ENCODE results near the gene CRTAC1. TPM values are rescaled to one million over a fixed set of nuclear protein-coding genes. Genes with fewer than 3 reads are reported as not detected.
A peak's percentile ranks its signal among the peaks of the same experiment; 100 is the strongest.

CRTAC1 gene
- total and polyA plus RNA-seq, 2 donors (not counting 3 experiments of a cell fraction or from before 2014, with no cell fraction given): 1.4 to 3.0 TPM

DNA sequence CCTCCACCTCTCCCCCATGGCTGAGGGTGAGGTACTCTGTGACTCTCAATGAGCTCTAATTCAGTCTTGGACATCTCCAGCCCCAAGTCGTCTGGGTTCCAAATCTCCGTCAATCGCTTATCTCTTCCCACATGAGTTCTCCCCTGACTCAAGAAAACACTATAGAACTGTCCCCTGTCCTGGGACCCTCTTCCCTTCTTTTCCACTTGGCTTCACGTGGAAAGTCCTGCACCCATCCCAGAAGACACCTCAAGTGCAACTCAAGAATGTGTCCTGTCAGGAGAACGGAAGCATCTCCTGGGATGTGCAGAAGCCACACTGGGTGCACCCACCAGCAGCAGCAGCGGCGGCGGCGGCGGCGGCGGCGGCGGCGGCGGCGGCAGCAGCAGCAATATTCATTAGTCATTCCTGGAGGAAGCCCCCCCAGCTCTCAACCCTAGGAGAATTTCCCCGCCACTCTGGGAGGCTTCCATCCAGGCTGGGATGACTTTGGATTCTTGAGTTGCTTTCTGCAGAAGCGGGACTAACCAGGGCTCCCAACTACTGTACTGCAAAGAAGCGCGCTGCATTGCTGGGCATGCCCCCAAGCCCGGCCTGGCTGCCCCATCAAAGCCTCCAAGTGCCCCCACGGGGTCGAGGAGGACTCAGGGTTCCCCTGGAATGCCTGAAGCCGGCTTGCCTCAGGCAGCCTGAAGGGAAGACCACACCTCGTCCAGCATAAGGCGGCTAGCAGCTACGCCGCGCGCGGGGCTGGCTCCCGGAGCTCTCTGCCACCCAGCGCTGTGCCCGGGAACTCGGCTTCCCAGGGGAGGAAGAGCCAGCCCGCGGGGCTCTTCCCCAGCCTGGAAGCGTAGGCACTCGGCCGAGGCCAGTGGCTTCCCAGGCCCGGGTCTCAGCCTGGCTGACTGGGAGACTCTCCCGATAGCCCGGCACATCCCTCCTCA, 1.0 kb downstream of the CRTAC1 start:
- no TSS peak for BruUV-seq (replicated peaks)
- Histone ChIP-seq H2AFZ (ENCODE audit: low read depth, low read length) (no peak overlapping the region), H3K27me3 (ENCODE audit: control insufficient read depth in 2 of 2, insufficient read depth in 2 of 2, low read length in 2 of 2) (peaks cover 45 to 53% of the 10 kb centered on the region in 2 experiments), H3K36me3 (ENCODE audit: control insufficient read depth in 2 of 2, extremely low read depth in 1 of 2, insufficient read depth in 2 of 2, low read length in 2 of 2) (no peaks in the 10 kb centered on the region), H3K9me3 (replicated peaks; ENCODE audit: control insufficient read depth, insufficient read depth, low read length) (no peaks in the 10 kb centered on the region), H3K4me3 (replicated peaks in 1 of 3; ENCODE audit: insufficient read depth in 1 of 3, low read depth in 1 of 3, low read length in 3 of 3) (no peak overlapping the region), H3K9ac (replicated peaks; ENCODE audit: extremely low read depth, insufficient read depth, low read length) (no peak overlapping the region), H3K9me1 (replicated peaks; ENCODE audit: control insufficient read depth, extremely low read depth, insufficient read depth, low read length) (no peaks in the 10 kb centered on the region), H3K4me2 (ENCODE audit: insufficient read depth, low read length) (no peak overlapping the region), H3K27ac (ENCODE audit: insufficient read depth, low read depth, low read length) (no peak overlapping the region), H4K20me1 (replicated peaks; ENCODE audit: control insufficient read depth, extremely low read depth, insufficient read depth, low read length) (no peaks in the 10 kb centered on the region), H3K4me1 (ENCODE audit: control insufficient read depth, extremely low read depth, insufficient read depth, low read length) (no peaks in the 10 kb centered on the region), H3K79me2 (ENCODE audit: control insufficient read depth, insufficient read depth, low read length) (no peaks in the 10 kb centered on the region)
- no peak for TF ChIP-seq MAX (IDR thresholded peaks at IDR 0.05; ENCODE audit: insufficient read depth, insufficient read length)
- TF ChIP-seq CTCF (IDR thresholded peaks at IDR 0.05; ENCODE audit: extremely low read depth in 1 of 2, insufficient read depth in 1 of 2, low read depth in 1 of 2, low read length in 2 of 2): no peak
- TF ChIP-seq EZH2 (IDR thresholded peaks at IDR 0.05; ENCODE audit: borderline replicate concordance, low read depth, low read length, severe bottlenecking): peak; percentile 81
- no peak for TF ChIP-seq MYC (IDR thresholded peaks at IDR 0.05; ENCODE audit: low read depth, low read length)
- TF ChIP-seq FOS (IDR thresholded peaks at IDR 0.05; ENCODE audit: borderline replicate concordance, insufficient read depth, low read length): no peak
- no peak for TF ChIP-seq POLR2AphosphoS5 (IDR thresholded peaks at IDR 0.05; ENCODE audit: insufficient read depth, low read depth, low read length)
- intact Hi-C loops (cut with micrococcal nuclease) (loop anchor here (5.0 kb wide), 1 partner anchor 237 kb away; no protein-coding TSS in a partner anchor), dilution Hi-C loops (cut with MboI; ENCODE audit: extremely low pct_ligation_motif_present, low sequenced_read_pairs) (no loop called here)
- no peak for FAIRE-seq
- no peak for DNase-seq (ENCODE audit: low read depth, low spot score)
- CTCF ChIA-PET: interaction anchor here (0.9 to 7.3 kb wide), 14 partner anchors 10 to 239 kb away, joined by 3 to 81 read pairs (median 6); no protein-coding TSS in a partner anchor
- POLR2A ChIA-PET: no interaction called here
